GM12801 (cell line): Measurements from ENCODE around the gene AQP9.

ENCODE experiments used
- CTCF ChIP-seq: IDR thresholded peaks from one replicate; pipeline ENCODE4 v1.5.1; 2011; ENCODE audit warnings: control low read depth; ENCODE audit not compliant: insufficient read length; ENCODE audit errors: extremely low read depth

AQP9 gene

GRCh38 chr15:58167095-58167691 is 29.0 kb downstream of the AQP9 start:
- no peak for TF ChIP-seq CTCF

GRCh38 chr15:58169934-58170333 is 31.8 kb downstream of the AQP9 start:
- no peak for TF ChIP-seq CTCF

GRCh38 chr15:58171476-58172061 is 33.4 kb downstream of the AQP9 start:
- no peak for TF ChIP-seq CTCF

GRCh38 chr15:58174709-58175108 is 36.5 kb downstream of the AQP9 start:
- no peak for TF ChIP-seq CTCF

GRCh38 chr15:58175955-58176354 is 37.8 kb downstream of the AQP9 start:
- no peak for TF ChIP-seq CTCF

GRCh38 chr15:58178668-58179067 is 40.5 kb downstream of the AQP9 start:
- TF ChIP-seq CTCF: no peak

GRCh38 chr15:58179206-58179605 is 41.0 kb downstream of the AQP9 start:
- TF ChIP-seq CTCF: no peak
